Glutamatergic neuron (in vitro differentiated cells): Measurements from ENCODE around the gene ANP32A. TPM values are rescaled to one million over a fixed set of nuclear protein-coding genes. Genes with fewer than 3 reads are reported as not detected.

Experiments
- DNase-seq: peaks from one replicate; pipeline ENCODE4 v3.0.0; 2022
- H3K27ac Mint-ChIP-seq: one replicate; pipeline ENCODE4 v1.8.0; 2020; ENCODE audit warnings: mild to moderate bottlenecking, mixed read lengths, inconsistent platforms; ENCODE audit not compliant: unreplicated experiment
- H3K27me3 Mint-ChIP-seq: one replicate; pipeline ENCODE4 v1.8.0; 2020; ENCODE audit warnings: mild to moderate bottlenecking, moderate library complexity, mixed read lengths, inconsistent platforms; ENCODE audit not compliant: unreplicated experiment
- H3K36me3 Mint-ChIP-seq: one replicate; pipeline ENCODE4 v1.8.0; 2020; ENCODE audit warnings: mild to moderate bottlenecking, mixed read lengths, inconsistent platforms; ENCODE audit not compliant: unreplicated experiment
- H3K4me1 Mint-ChIP-seq: one replicate; pipeline ENCODE4 v1.8.0; 2020; ENCODE audit warnings: mild to moderate bottlenecking, low read depth, mixed read lengths, inconsistent platforms; ENCODE audit not compliant: unreplicated experiment
- H3K4me3 Mint-ChIP-seq: one replicate; pipeline ENCODE4 v1.8.0; 2020; ENCODE audit warnings: mild to moderate bottlenecking, mixed read lengths, inconsistent platforms; ENCODE audit not compliant: unreplicated experiment
- H3K9me3 Mint-ChIP-seq: one replicate; pipeline ENCODE4 v1.8.0; 2020; ENCODE audit warnings: mild to moderate bottlenecking, moderate library complexity, mixed read lengths, inconsistent platforms; ENCODE audit not compliant: unreplicated experiment
- total RNA-seq: library from RNA; stranded (reverse); fragmentation: NEBNext Ultra II Directional; extraction: Animal tissue kit (Norgen Biotek cat#: 25700); gene quantifications from one replicate; pipeline ENCODE4 v1.2.1, GENCODE V29; 2021; ENCODE audit not compliant: unreplicated experiment
- TF ChIP-seq, protein P1 (sequence below): fragments of 200-600 bp; sonication (generic); IDR thresholded peaks from one replicate; pipeline ENCODE4 v1.5.0; 2021; ENCODE audit not compliant: partially characterized antibody, unreplicated experiment

ANP32A gene
- total RNA-seq, 1 donor from 2014 or later, result 134 TPM

DNA sequence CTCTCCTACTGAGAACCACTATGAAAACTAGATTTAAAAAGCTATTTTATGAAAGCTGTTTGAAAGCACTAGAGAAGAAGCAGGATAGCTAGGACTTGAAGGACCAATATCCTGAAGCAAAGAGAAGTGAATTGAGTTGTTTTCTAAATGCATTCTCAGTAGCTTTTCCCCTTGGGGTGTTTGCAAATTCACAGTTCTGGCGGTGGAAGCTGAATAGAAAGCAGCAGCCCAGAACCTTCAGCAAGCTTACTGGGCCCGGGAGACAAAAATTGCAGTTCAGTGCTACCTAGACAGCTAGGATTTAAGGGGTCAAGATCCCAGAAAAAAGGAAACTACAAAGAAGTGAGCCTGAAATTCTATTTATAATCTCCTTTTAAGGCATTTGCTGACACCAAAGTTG, 31.3 kb upstream of the ANP32A start:
- peaks cover 4% of the 10 kb centered on the region for H3K27me3 Mint-ChIP-seq
- no peaks in the 10 kb centered on the region for H3K4me1 Mint-ChIP-seq
- TF ChIP-seq, protein P1, sequence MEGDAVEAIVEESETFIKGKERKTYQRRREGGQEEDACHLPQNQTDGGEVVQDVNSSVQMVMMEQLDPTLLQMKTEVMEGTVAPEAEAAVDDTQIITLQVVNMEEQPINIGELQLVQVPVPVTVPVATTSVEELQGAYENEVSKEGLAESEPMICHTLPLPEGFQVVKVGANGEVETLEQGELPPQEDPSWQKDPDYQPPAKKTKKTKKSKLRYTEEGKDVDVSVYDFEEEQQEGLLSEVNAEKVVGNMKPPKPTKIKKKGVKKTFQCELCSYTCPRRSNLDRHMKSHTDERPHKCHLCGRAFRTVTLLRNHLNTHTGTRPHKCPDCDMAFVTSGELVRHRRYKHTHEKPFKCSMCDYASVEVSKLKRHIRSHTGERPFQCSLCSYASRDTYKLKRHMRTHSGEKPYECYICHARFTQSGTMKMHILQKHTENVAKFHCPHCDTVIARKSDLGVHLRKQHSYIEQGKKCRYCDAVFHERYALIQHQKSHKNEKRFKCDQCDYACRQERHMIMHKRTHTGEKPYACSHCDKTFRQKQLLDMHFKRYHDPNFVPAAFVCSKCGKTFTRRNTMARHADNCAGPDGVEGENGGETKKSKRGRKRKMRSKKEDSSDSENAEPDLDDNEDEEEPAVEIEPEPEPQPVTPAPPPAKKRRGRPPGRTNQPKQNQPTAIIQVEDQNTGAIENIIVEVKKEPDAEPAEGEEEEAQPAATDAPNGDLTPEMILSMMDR, result no peak
- peaks cover 6% of the 10 kb centered on the region for H3K36me3 Mint-ChIP-seq
- DNase-seq, result no peak
- H3K9me3 Mint-ChIP-seq, result peaks cover under 1% of the 10 kb centered on the region
- H3K4me3 Mint-ChIP-seq, result no peak overlapping the region
- H3K27ac Mint-ChIP-seq, result no peak overlapping the region

DNA sequence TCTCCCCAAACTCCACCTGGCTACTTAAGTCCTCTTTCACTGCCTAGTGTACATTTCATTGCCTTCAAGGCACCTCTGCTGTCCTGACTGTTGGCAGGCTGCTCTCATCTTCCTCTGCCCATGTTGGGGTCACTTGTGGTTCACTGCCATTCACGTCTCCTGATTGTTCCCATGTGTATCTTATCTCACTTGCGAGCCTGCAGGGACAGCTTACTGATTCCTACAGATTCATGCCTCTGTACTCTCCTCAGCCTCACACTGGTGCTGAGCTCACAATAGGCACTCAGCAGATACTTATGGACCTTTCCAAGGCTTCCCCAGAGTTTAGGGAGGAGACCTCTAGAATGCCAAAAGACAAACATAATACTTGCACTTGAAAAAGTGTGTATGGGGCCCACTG, 28.8 kb upstream of the ANP32A start:
- Mint-ChIP-seq H3K9me3 (no peaks in the 10 kb centered on the region), H3K27me3 (no peaks in the 10 kb centered on the region), H3K36me3 (no peaks in the 10 kb centered on the region), H3K4me1 (no peaks in the 10 kb centered on the region), H3K27ac (no peak overlapping the region), H3K4me3 (no peak overlapping the region)
- no peak for DNase-seq
- TF ChIP-seq, protein P1, result no peak

DNA sequence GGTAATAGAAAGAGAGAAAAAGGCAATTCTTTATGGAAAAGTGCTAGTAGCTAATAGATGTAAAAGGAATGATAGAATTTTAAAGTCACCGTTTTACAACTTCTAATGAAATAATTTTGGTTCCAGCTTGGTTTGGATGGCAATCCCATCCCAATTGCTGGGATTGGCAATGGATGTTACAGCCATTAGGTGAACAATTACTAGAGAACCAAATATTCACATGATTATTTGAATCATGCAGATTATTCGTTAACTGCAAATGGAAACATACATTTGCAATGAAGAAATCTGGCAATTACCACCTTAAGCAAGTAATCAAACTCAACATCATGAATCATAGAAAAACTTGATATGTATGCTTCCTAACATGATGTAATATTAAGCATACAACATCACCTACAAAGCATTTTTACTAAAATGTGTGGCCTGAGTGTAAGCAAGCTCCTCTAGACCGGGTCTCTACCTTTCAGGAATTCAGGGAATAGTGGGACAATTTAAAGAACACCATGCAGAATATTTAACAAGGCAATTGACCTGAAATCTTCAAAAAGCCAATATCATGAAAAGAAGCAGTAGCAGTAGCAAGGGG, 26.2 kb upstream of the ANP32A start:
- Mint-ChIP-seq H3K27me3 (no peaks in the 10 kb centered on the region), H3K9me3 (no peaks in the 10 kb centered on the region), H3K36me3 (no peaks in the 10 kb centered on the region), H3K4me3 (no peak overlapping the region), H3K4me1 (no peaks in the 10 kb centered on the region), H3K27ac (no peak overlapping the region)
- DNase-seq, result no peak
- TF ChIP-seq, protein P1, result no peak

DNA sequence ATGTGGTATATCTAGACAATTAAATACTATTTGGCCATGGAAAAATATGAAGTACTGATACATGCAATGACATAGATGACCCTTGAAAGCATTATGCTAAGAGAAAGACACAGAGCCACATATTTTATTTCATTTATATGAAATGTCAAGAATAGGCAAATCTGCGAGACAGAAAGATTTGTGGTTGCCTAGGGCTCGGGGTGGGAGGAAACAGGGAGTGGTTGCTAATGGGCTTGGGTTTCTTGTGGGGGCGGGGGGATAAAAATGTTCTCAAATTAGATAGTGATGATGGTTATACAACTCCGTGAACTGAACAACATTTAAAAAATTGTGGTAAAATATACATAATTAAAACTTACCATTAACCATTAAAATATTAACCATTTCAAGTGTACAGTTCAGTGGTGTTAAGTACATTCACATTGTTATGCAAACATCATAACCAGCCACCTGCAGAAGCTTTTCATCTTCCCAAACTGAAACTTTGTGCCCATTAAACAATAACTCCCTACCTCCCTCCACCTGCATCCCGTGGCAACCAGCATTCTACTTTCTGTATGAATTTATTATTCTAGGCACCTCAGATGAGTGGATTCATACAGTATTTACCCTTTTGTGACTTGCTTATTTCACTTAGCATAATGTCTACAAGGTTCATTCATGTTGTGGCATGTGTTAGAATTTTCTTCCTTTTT, 24.3 kb upstream of the ANP32A start:
- Mint-ChIP-seq H3K27me3 (no peaks in the 10 kb centered on the region), H3K4me1 (no peaks in the 10 kb centered on the region), H3K36me3 (no peaks in the 10 kb centered on the region), H3K27ac (no peak overlapping the region), H3K4me3 (no peak overlapping the region), H3K9me3 (no peaks in the 10 kb centered on the region)
- TF ChIP-seq, protein P1, result no peak
- DNase-seq, result no peak
